Mammary epithelial cell (primary cell): ENCODE measurements around the gene NUMBL.

Experiments used
- EZH2 ChIP-seq: IDR thresholded peaks from 2 replicates; pipeline ENCODE4 v1.6.1; 2012; ENCODE audit warnings: low read length, inconsistent platforms, borderline replicate concordance
- TF ChIP-seq, protein P1 (sequence below), 2 donors: IDR thresholded peaks in 1 of 2; conservative IDR thresholded peaks in 1 of 2; 2 replicates each; pipeline ENCODE4 v1.5.1; 2011 to 2012; ENCODE audit warnings: inconsistent platforms in 2 of 2, low read length in 2 of 2, mild to moderate bottlenecking in 2 of 2, control low read depth in 1 of 2, low read depth in 1 of 2; ENCODE audit not compliant: insufficient read depth in 1 of 2; ENCODE audit errors: extremely low read depth in 1 of 2

DNA sequence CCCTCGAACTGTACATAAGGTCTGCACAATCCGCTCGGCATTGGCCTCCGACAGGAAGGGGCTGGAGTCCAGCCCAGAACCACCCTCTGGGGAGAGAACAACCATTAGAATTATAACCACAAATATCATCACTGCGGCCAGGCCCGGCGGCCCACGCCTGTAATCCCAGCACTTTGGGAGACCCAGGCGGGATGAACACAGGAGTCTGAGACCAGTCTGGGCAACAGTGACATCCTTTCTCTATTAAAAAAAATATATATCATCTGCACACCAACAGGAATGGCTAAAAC lies 14.9 kb upstream of the NUMBL start:
- TF ChIP-seq, protein P1, sequence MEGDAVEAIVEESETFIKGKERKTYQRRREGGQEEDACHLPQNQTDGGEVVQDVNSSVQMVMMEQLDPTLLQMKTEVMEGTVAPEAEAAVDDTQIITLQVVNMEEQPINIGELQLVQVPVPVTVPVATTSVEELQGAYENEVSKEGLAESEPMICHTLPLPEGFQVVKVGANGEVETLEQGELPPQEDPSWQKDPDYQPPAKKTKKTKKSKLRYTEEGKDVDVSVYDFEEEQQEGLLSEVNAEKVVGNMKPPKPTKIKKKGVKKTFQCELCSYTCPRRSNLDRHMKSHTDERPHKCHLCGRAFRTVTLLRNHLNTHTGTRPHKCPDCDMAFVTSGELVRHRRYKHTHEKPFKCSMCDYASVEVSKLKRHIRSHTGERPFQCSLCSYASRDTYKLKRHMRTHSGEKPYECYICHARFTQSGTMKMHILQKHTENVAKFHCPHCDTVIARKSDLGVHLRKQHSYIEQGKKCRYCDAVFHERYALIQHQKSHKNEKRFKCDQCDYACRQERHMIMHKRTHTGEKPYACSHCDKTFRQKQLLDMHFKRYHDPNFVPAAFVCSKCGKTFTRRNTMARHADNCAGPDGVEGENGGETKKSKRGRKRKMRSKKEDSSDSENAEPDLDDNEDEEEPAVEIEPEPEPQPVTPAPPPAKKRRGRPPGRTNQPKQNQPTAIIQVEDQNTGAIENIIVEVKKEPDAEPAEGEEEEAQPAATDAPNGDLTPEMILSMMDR (conservative IDR thresholded peaks at IDR 0.05 in 1 of 2, IDR thresholded peaks at IDR 0.05 in 1 of 2; ENCODE audit: extremely low read depth in 1 of 2, insufficient read depth in 1 of 2, low read depth in 1 of 2, low read length in 2 of 2), result no peak
- no peak for TF ChIP-seq EZH2
